ENCODE measurements around the gene ADGRB3. TPM values are rescaled to one million over a fixed set of nuclear protein-coding genes. Genes with fewer than 3 reads are reported as not detected.

The ADGRB3 gene
- total and polyA plus RNA-seq, 4 donors = 0.21 to 2.3 (median 0.48) TPM

DNA sequence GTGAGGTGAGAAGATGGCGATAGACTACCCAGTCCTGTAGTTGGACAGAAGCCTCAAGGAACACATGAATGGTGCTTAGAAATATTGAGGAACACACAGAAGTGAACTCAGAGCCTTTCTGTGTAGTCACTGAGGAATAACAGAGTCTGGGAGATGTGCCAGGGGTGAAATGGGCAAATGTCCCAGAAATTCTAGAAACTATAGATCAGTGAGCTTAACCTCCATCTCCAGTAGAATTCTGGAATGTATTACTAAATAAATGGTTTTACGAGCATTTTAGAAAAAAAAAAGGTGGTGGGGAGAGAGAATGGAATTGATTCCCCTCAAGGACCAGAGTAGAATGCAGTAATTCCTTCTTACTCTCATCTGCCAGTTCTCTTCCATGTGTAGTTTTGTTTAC, 781.7 kb downstream of the ADGRB3 start:
- H3K27me3 ChIP-seq (ENCODE audit: control insufficient read depth in 4 of 4, insufficient read depth in 4 of 4, low read length in 3 of 4) = no peaks in the 10 kb centered on the region
- H3K36me3 ChIP-seq (ENCODE audit: control insufficient read depth in 4 of 4, insufficient read depth in 3 of 4, low read depth in 1 of 4, low read length in 3 of 4) = no peaks in the 10 kb centered on the region
- H3K27ac ChIP-seq (ENCODE audit: low read depth in 1 of 2, low read length in 2 of 2) = no peak overlapping the region
- WGBS = 67% methylated on average over 2 of the region's 2 CpGs
- TF ChIP-seq MAX (IDR thresholded peaks at IDR 0.05) (no peak), SP1 (IDR thresholded peaks at IDR 0.05) (no peak), REST (IDR thresholded peaks at IDR 0.05) (no peak), ATF3 (IDR thresholded peaks at IDR 0.05) (no peak), RAD21 (IDR thresholded peaks at IDR 0.05) (no peak), HNF4A (conservative IDR thresholded peaks at IDR 0.05) (no peak), FOXA1 (IDR thresholded peaks at IDR 0.05) (no peak), RXRA (IDR thresholded peaks at IDR 0.05) (no peak), HNF4G (IDR thresholded peaks at IDR 0.05) (no peak), NR2F2 (IDR thresholded peaks at IDR 0.05) (no peak), EGR1 (IDR thresholded peaks at IDR 0.05; ENCODE audit: low read depth in 2 of 2) (no peak)
- TF ChIP-seq, protein P1, sequence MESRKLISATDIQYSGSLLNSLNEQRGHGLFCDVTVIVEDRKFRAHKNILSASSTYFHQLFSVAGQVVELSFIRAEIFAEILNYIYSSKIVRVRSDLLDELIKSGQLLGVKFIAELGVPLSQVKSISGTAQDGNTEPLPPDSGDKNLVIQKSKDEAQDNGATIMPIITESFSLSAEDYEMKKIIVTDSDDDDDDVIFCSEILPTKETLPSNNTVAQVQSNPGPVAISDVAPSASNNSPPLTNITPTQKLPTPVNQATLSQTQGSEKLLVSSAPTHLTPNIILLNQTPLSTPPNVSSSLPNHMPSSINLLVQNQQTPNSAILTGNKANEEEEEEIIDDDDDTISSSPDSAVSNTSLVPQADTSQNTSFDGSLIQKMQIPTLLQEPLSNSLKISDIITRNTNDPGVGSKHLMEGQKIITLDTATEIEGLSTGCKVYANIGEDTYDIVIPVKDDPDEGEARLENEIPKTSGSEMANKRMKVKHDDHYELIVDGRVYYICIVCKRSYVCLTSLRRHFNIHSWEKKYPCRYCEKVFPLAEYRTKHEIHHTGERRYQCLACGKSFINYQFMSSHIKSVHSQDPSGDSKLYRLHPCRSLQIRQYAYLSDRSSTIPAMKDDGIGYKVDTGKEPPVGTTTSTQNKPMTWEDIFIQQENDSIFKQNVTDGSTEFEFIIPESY (IDR thresholded peaks at IDR 0.05) = no peak
- TF ChIP-seq, protein P2, sequence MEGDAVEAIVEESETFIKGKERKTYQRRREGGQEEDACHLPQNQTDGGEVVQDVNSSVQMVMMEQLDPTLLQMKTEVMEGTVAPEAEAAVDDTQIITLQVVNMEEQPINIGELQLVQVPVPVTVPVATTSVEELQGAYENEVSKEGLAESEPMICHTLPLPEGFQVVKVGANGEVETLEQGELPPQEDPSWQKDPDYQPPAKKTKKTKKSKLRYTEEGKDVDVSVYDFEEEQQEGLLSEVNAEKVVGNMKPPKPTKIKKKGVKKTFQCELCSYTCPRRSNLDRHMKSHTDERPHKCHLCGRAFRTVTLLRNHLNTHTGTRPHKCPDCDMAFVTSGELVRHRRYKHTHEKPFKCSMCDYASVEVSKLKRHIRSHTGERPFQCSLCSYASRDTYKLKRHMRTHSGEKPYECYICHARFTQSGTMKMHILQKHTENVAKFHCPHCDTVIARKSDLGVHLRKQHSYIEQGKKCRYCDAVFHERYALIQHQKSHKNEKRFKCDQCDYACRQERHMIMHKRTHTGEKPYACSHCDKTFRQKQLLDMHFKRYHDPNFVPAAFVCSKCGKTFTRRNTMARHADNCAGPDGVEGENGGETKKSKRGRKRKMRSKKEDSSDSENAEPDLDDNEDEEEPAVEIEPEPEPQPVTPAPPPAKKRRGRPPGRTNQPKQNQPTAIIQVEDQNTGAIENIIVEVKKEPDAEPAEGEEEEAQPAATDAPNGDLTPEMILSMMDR (IDR thresholded peaks at IDR 0.05; ENCODE audit: low read depth, low read length, missing input control) = no peak
- H3K9me3 ChIP-seq (ENCODE audit: control insufficient read depth in 4 of 4, low read length in 3 of 4) = no peaks in the 10 kb centered on the region
- DNase-seq (ENCODE audit: low spot score) = no peak
- no peaks in the 10 kb centered on the region for H3K4me1 ChIP-seq (ENCODE audit: control insufficient read depth in 4 of 4, insufficient read depth in 4 of 4, low read length in 3 of 4)
- H3K9ac ChIP-seq (ENCODE audit: low read depth in 1 of 2, low read length in 2 of 2) = no peak overlapping the region
- H3K4me3 ChIP-seq (ENCODE audit: low read depth in 1 of 3, low read length in 3 of 3) = no peak overlapping the region

DNA sequence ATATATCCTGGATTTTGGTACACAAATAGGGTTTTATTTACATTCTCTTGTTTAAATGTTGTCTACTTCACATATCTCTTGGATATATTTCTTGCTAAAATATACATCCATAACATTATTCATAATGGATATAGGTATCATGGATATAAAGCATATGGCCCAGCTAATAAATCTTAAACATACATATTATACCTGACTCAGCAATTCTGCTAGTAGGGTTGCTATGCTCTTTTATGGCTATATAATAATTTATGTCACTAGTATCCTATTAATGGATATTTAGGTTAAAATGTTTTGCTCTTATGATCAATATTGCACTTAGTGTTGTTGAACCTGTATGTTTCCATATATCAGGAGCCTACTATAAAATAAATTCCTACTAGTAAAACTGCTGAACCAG, 786.2 kb downstream of the ADGRB3 start:
- Histone ChIP-seq H3K4me3 (ENCODE audit: low read depth in 1 of 3, low read length in 3 of 3) (no peak overlapping the region), H3K4me1 (ENCODE audit: control insufficient read depth in 4 of 4, insufficient read depth in 4 of 4, low read length in 3 of 4) (no peaks in the 10 kb centered on the region), H3K27ac (ENCODE audit: low read depth in 1 of 2, low read length in 2 of 2) (no peak overlapping the region), H3K27me3 (ENCODE audit: control insufficient read depth in 4 of 4, insufficient read depth in 4 of 4, low read length in 3 of 4) (no peaks in the 10 kb centered on the region), H3K9ac (ENCODE audit: low read depth in 1 of 2, low read length in 2 of 2) (no peak overlapping the region), H3K36me3 (ENCODE audit: control insufficient read depth in 4 of 4, insufficient read depth in 3 of 4, low read depth in 1 of 4, low read length in 3 of 4) (no peaks in the 10 kb centered on the region), H3K9me3 (ENCODE audit: control insufficient read depth in 4 of 4, low read length in 3 of 4) (no peaks in the 10 kb centered on the region)
- TF ChIP-seq REST (IDR thresholded peaks at IDR 0.05) (no peak), RXRA (IDR thresholded peaks at IDR 0.05) (no peak), MAX (IDR thresholded peaks at IDR 0.05) (no peak), FOXA1 (IDR thresholded peaks at IDR 0.05) (no peak), JUND (IDR thresholded peaks at IDR 0.05) (no peak), RAD21 (IDR thresholded peaks at IDR 0.05) (no peak), EGR1 (IDR thresholded peaks at IDR 0.05; ENCODE audit: low read depth in 2 of 2) (no peak), GABPA (IDR thresholded peaks at IDR 0.05 in 1 of 2, conservative IDR thresholded peaks at IDR 0.05 in 1 of 2) (no peak)
- no peak for DNase-seq (ENCODE audit: low spot score)
